HepG2 (cell line): ENCODE data around the gene ITPR1. TPM values are rescaled to one million over a fixed set of nuclear protein-coding genes. Genes with fewer than 3 reads are reported as not detected.

ENCODE experiments used
- ETS1 ChIP-seq: sonication (generic); formaldehyde crosslinking; IDR thresholded peaks from 2 replicates; pipeline ENCODE4 v1.4.0; 2020; ENCODE audit warnings: missing genetic modification reagents
- FOXK2 ChIP-seq: fragments of 450-650 bp; IDR thresholded peaks from 2 replicates; pipeline ENCODE4 v1.6.1; 2016
- JDP2 ChIP-seq: sonication (generic); formaldehyde crosslinking; IDR thresholded peaks from 2 replicates; pipeline ENCODE4 v1.8.1; 2022; ENCODE audit warnings: missing genetic modification reagents, borderline replicate concordance
- TIGD3 ChIP-seq: sonication (generic); formaldehyde crosslinking; IDR thresholded peaks from 2 replicates; pipeline ENCODE4 v1.5.1; 2020; ENCODE audit warnings: mild to moderate bottlenecking, missing genetic modification reagents, borderline replicate concordance
- ZNF10 ChIP-seq: sonication (generic); formaldehyde crosslinking; IDR thresholded peaks from 2 replicates; pipeline ENCODE4 v1.4.0; 2020; ENCODE audit warnings: mild to moderate bottlenecking, low read depth, missing genetic modification reagents, borderline replicate concordance
- ZNF142 ChIP-seq: sonication (generic); formaldehyde crosslinking; IDR thresholded peaks from 2 replicates; pipeline ENCODE4 v1.4.0; 2020; ENCODE audit warnings: missing genetic modification reagents
- ZNF232 ChIP-seq: sonication (generic); formaldehyde crosslinking; IDR thresholded peaks from 2 replicates; pipeline ENCODE4 v1.4.0; 2020; ENCODE audit warnings: missing genetic modification reagents, borderline replicate concordance
- polyA plus RNA-seq, 8 experiments: library from polyadenylated mRNA; depleted of rRNA in 3 of 8; stranded (reverse) in 7 of 8; unstranded in 1 of 8; fragments of >200 nt; fragmentation: Illumina TruSeq in 4 of 8; extraction: Trizol in 4 of 8; gene quantifications; 2 replicates each; pipeline versions ENCODE4 v1.2.1 to v1.2.3, GENCODE V29; 2011 to 2016; ENCODE audit warnings: low read depth in 4 of 8, missing spikeins in 1 of 8, mixed read lengths in 1 of 8; ENCODE audit not compliant: insufficient read depth in 1 of 8
- total RNA-seq, 5 experiments: library from RNA; depleted of rRNA; stranded (reverse); fragments of >200 nt; fragmentation: Illumina TruSeq; extraction: Trizol; gene quantifications; 2 replicates each; pipeline ENCODE4 v1.2.3, GENCODE V29; 2016; ENCODE audit warnings: low read depth in 1 of 5

The ITPR1 gene
- total and polyA plus RNA-seq, 2 of the 13 experiments (the other 11 are each of a cell fraction or from before 2014, with no cell fraction given), result 10.0 to 11.4 TPM

- no peak for TF ChIP-seq ZNF142 (CRISPR knock-in tag)
- no peak for TF ChIP-seq TIGD3 (CRISPR knock-in tag)
- no peak for TF ChIP-seq ZNF10 (CRISPR knock-in tag)
- no peak for TF ChIP-seq ZNF232 (CRISPR knock-in tag)
- TF ChIP-seq JDP2 (CRISPR knock-in tag), result no peak
- no peak for TF ChIP-seq FOXK2
- no peak for TF ChIP-seq ETS1 (CRISPR knock-in tag)
Observed at GRCh38 chr3:4656626-4657328, 163.6 kb downstream of the ITPR1 start (continued).
